GM12864 (cell line): Measurements from ENCODE around the gene PDLIM7.
A peak's percentile ranks its signal among the peaks of the same experiment; 100 is the strongest.

Source experiments
- DNase-seq: peaks from one replicate; pipeline ENCODE4 v3.0.0-alpha.2; 2011; ENCODE audit warnings: low read depth
- H3K4me3 ChIP-seq: 2 replicates; pipeline ENCODE4 v1.5.1; 2011; ENCODE audit warnings: mild to moderate bottlenecking, low read depth, low read length, control low read depth
- TF ChIP-seq, protein P1 (sequence below): IDR thresholded peaks from 2 replicates; pipeline ENCODE4 v1.5.1; 2011; ENCODE audit warnings: low read depth, mild to moderate bottlenecking, moderate library complexity, low read length, control low read depth, inconsistent platforms; ENCODE audit errors: missing control alignments

Gene PDLIM7

GRCh38 chr5:177500685-177501522 lies 3.5 kb upstream of the PDLIM7 start:
- TF ChIP-seq, protein P1, sequence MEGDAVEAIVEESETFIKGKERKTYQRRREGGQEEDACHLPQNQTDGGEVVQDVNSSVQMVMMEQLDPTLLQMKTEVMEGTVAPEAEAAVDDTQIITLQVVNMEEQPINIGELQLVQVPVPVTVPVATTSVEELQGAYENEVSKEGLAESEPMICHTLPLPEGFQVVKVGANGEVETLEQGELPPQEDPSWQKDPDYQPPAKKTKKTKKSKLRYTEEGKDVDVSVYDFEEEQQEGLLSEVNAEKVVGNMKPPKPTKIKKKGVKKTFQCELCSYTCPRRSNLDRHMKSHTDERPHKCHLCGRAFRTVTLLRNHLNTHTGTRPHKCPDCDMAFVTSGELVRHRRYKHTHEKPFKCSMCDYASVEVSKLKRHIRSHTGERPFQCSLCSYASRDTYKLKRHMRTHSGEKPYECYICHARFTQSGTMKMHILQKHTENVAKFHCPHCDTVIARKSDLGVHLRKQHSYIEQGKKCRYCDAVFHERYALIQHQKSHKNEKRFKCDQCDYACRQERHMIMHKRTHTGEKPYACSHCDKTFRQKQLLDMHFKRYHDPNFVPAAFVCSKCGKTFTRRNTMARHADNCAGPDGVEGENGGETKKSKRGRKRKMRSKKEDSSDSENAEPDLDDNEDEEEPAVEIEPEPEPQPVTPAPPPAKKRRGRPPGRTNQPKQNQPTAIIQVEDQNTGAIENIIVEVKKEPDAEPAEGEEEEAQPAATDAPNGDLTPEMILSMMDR, result peak; percentile 96
- DNase-seq, result no peak

DNA sequence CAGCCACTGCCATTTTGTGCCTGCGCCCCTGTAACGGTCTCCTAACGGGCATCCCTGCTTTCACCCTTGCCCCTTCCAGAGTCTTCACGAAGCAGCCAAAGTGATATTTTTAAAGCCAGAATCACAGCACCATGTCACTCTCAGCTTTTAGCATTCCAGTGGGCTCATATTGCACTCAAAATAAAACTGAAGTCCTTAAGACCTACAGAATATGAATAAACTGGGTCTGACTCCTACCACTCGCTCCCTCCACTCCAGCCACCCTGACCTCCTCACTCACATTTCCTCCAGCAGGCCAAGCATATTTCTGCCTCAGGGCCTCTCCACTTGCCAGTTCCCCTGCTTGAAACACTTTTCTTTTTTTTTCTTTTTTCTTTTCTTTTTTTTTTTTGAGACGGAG lies 2.4 kb upstream of the PDLIM7 start:
- TF ChIP-seq, protein P1, result no peak

More at GRCh38 chr5:177500685-177501522, 3.5 kb upstream of the PDLIM7 start:
- no peak overlapping the region for H3K4me3 ChIP-seq

DNA sequence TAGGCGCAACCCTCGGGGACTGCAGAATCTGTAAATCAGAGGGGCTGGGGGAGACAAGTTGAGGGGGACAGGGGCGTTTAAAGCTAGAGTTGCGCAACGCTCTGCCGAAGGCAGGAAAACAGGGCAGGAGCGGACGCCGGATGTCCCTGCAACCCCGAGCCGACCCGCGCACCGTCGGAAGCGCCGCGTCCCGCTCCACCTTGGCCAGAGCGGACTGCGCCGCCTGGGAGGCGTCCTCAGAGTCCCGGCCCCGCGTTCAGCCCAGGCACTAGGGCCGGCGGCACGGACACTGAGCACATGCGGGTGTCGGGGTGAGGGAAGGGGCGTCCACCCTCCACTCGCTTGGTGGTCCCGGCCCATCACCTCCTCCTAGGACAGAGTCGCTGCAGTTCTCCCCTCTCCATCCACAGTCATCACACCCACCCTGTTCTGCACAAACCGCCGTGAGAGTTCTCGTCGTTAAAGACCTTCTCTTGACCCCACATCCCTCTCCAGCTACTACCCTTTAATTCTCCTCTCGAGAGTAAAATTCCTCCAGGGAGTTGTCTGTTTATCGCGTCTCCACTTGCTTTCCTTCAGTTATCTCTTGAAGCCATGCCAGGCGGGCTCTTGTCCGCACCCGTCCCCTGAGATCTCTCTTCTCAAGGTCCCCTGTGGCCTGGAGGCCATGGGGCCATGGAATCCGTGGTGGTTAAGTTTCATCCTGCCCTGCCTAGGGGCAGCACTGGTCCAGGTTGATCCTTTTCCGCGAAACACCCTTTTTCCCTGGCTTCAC lies 796 bp upstream of the PDLIM7 start:
- peak overlapping the region; percentile 74 for H3K4me3 ChIP-seq

More for the DNA sequence above, 2.4 kb upstream of the PDLIM7 start:
- H3K4me3 ChIP-seq, result no peak overlapping the region
- DNase-seq, result no peak

DNA sequence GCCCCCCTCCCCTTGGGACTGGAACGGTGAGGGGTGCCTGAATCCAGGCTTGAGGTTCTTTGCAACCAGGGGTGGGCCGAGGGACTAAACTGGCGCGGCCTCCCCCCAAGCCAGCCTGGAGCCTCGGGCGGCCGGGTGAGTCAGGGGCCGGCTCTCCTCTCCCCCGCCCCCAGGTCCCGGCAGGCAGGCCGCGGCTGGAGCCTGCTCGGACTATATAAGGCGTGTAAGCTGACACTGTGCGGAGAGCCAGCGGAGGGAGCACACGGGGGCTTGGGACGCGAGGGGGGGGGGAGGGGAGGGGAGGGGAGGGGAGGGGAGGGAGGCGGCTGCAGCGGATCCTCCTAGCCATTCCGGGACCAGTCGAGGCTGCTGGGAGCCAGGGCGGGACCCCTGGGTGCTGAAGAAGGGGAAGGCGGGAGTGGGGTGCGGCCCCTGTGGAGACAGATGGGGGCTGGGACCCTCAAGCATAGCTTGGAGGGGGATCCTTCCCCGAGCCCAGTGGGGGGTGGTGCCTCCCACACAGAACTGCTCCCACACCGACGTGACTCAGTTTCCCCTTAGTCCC lies 595 bp downstream of the PDLIM7 start:
- TF ChIP-seq, protein P1, result no peak
- peak overlapping the region; percentile 74 for H3K4me3 ChIP-seq
- DNase-seq, result no peak

More for the DNA sequence above, 796 bp upstream of the PDLIM7 start:
- DNase-seq, result no peak
- TF ChIP-seq, protein P1, result no peak

- DNase-seq, result no peak
- peak overlapping the region; percentile 74 for H3K4me3 ChIP-seq
- TF ChIP-seq, protein P1, result peak; percentile 43
Measured at GRCh38 chr5:177496070-177496726, 1.2 kb downstream of the PDLIM7 start.

DNA sequence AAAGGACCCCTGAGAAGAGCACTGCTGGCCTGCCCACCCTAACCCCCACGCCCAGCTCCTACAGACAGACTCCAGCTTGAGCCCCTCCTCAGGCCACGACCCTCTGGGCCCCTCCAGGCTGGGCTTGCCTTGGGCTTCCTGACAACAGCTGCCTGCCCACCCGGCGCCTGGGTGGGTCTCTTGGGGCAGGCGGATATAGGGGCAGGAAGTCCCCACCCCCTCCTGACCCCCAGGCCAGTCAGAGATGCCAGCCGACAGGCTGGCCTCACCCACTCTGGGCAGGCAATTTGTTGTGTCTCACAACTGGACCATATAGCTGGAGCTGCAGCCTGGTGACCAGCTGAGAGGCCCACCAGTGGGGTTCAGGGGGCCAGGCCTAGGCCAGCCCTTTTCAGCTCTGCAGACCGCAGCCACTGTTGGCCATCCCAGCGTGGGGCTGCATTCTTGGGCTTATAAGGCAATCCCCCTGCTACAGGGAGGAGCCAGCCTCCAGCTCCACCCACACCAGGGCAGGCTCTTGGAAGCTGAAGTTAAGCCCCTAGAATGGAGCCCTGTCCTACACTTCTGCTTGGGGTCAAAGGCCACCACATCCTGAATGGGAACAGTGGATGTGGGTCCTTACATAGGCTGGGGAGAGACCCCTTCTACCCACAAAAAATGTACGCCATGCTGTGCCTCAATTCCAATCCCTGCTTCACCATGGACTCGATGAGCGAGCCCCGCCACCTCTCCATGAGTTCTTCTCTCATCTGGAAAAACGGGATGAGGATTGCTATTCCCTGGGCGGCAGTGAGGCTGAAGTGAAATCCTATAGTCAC lies 2.0 kb downstream of the PDLIM7 start:
- no peak overlapping the region for H3K4me3 ChIP-seq
- TF ChIP-seq, protein P1, result no peak
- no peak for DNase-seq
